ENCODE data around the gene SLC6A9. TPM values are rescaled to one million over a fixed set of nuclear protein-coding genes. Genes with fewer than 3 reads are reported as not detected.
A peak's percentile ranks its signal among the peaks of the same experiment; 100 is the strongest.

Gene SLC6A9
- total and polyA plus RNA-seq, 2 of the 8 experiments (the other 6 are each of a cell fraction or from before 2014, with no cell fraction given) = 20.2 to 24.2 TPM

DNA sequence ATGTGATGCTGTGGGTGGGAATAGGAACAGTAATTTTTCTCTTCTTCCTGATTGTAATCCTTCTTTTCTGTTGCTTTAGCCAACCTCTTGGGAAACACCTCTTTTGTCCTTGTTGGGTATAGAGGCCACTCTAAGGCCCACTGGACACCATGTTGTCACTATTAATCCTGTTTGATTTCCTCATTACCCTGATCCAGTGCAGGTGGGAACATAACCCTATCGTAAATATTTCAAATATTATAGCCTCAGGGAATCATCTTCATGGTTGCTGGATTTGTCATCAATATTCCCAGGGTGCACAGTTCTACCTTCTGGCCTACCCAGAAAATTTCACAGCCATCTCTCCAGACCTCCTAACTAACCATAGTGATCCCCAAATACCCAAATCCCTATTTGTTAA, 27.9 kb upstream of the SLC6A9 start:
- no peak overlapping the region for H3K56ac ChIP-seq (replicated peaks; ENCODE audit: insufficient read length, low read depth, low read length)
- H2BK120ac ChIP-seq (replicated peaks; ENCODE audit: low read depth, low read length) = no peak overlapping the region
- no peak overlapping the region for H4K91ac ChIP-seq (replicated peaks; ENCODE audit: insufficient read length, low read length)
- no peak overlapping the region for H3K23ac ChIP-seq (ENCODE audit: insufficient read length)
- H2BK15ac ChIP-seq (ENCODE audit: low read length) = no peak overlapping the region
- no peaks in the 10 kb centered on the region for H3K36me3 ChIP-seq (ENCODE audit: control insufficient read depth in 2 of 4, insufficient read depth in 4 of 4, low read length in 3 of 4)
- H4K20me1 ChIP-seq (replicated peaks in 1 of 2; ENCODE audit: control insufficient read depth in 1 of 2, insufficient read depth in 2 of 2, low read length in 2 of 2) = no peaks in the 10 kb centered on the region
- DNase-seq (ENCODE audit: low read depth in 1 of 2, low spot score in 2 of 2) (no peak), FAIRE-seq (no peak)
- 80% methylated on average over 1 of the region's 1 CpG; no CpG with 5 or more reads in 1 of the 2 experiments for WGBS, 2 experiments (ENCODE audit: extremely low coverage in 1 of 2, insufficient coverage in 1 of 2, insufficient read length in 1 of 2, insufficient replicate concordance in 2 of 2, low coverage in 1 of 2, low lambda C conversion rate in 2 of 2, missing lambda C conversion rate in 1 of 2)
- no peaks in the 10 kb centered on the region for H3K79me1 ChIP-seq (ENCODE audit: low read depth, low read length)
- no peaks in the 10 kb centered on the region for H3K79me2 ChIP-seq (ENCODE audit: control insufficient read depth in 1 of 2, insufficient read depth in 2 of 2, low read length in 2 of 2)
- no peak overlapping the region for H3K9ac ChIP-seq (replicated peaks in 1 of 4; ENCODE audit: extremely low read depth in 1 of 4, low read depth in 3 of 4, low read length in 3 of 4)
- H4K5ac ChIP-seq (ENCODE audit: insufficient read length, low read depth, low read length) = no peak overlapping the region
- H2BK20ac ChIP-seq (ENCODE audit: low read length) = no peak overlapping the region
- H3K4ac ChIP-seq (replicated peaks; ENCODE audit: insufficient read length, low read depth, low read length) = no peak overlapping the region
- H2BK5ac ChIP-seq (ENCODE audit: low read depth, low read length) = no peak overlapping the region
- H3K14ac ChIP-seq (ENCODE audit: insufficient read length) = no peak overlapping the region
- H2BK12ac ChIP-seq (ENCODE audit: low read depth, low read length) = no peak overlapping the region
- H3K4me1 ChIP-seq (replicated peaks in 1 of 4; ENCODE audit: control insufficient read depth in 3 of 4, insufficient read depth in 4 of 4, low read length in 3 of 4) = 0 out of 7 replicates have a peak, but pooled peaks cover 0 to under 1% (median 0%) of the 10 kb centered on the region in 4 experiments
- no peak overlapping the region for H3K4me3 ChIP-seq (ENCODE audit: extremely low read depth in 1 of 4, insufficient read depth in 2 of 4, low read depth in 3 of 4, low read length in 4 of 4)
- H2AFZ ChIP-seq (ENCODE audit: low read length) = peak overlapping the region; percentile 34; the same call in 1 of the 2 replicates
- no peaks in the 10 kb centered on the region; a peak in 2 of 7 replicates for H3K27me3 ChIP-seq (replicated peaks in 1 of 4; ENCODE audit: control insufficient read depth in 3 of 4, extremely low read depth in 1 of 4, insufficient read depth in 3 of 4, low read length in 3 of 4)
- CTCF ChIA-PET (ENCODE audit: partially characterized antibody) = interaction anchor here (3.0 to 4.4 kb wide), 2 partner anchors 12 kb away, joined by 17 to 44 read pairs; no protein-coding TSS in a partner anchor
- H3K27ac ChIP-seq (ENCODE audit: low read depth, low read length) = no peak overlapping the region
- H3K18ac ChIP-seq (ENCODE audit: extremely low read depth, low read length) = no peak overlapping the region
- no peak overlapping the region for H3K4me2 ChIP-seq (ENCODE audit: insufficient read depth in 1 of 2, low read depth in 2 of 2, low read length in 2 of 2)
- no peaks in the 10 kb centered on the region for H3K9me3 ChIP-seq (ENCODE audit: insufficient read depth in 2 of 2, low read depth in 1 of 2, low read length in 1 of 2)
- no peak overlapping the region for H4K8ac ChIP-seq (ENCODE audit: extremely low read depth, insufficient read depth, low read length)
- no peak overlapping the region for H2AK5ac ChIP-seq (ENCODE audit: low read depth, low read length)
- no peaks in the 10 kb centered on the region for H3K23me2 ChIP-seq (ENCODE audit: low read depth, low read length)
- POLR2A ChIA-PET (ENCODE audit: partially characterized antibody) = interaction anchor here (1.5 kb wide), 1 partner anchor 67 kb away, joined by 4 read pairs; the partner anchor contains the start of gene CCDC24

Data from H1 (cell line).